ENCODE data around the gene CTSO. TPM values are rescaled to one million over a fixed set of nuclear protein-coding genes. Genes with fewer than 3 reads are reported as not detected.
A peak's percentile ranks its signal among the peaks of the same experiment; 100 is the strongest.

The CTSO gene, protein sequence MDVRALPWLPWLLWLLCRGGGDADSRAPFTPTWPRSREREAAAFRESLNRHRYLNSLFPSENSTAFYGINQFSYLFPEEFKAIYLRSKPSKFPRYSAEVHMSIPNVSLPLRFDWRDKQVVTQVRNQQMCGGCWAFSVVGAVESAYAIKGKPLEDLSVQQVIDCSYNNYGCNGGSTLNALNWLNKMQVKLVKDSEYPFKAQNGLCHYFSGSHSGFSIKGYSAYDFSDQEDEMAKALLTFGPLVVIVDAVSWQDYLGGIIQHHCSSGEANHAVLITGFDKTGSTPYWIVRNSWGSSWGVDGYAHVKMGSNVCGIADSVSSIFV
- 1 to 10 TPM in 1 of 2 donors, under 1 TPM in 1; 0.77 to 2.6 TPM for total RNA-seq

DNA sequence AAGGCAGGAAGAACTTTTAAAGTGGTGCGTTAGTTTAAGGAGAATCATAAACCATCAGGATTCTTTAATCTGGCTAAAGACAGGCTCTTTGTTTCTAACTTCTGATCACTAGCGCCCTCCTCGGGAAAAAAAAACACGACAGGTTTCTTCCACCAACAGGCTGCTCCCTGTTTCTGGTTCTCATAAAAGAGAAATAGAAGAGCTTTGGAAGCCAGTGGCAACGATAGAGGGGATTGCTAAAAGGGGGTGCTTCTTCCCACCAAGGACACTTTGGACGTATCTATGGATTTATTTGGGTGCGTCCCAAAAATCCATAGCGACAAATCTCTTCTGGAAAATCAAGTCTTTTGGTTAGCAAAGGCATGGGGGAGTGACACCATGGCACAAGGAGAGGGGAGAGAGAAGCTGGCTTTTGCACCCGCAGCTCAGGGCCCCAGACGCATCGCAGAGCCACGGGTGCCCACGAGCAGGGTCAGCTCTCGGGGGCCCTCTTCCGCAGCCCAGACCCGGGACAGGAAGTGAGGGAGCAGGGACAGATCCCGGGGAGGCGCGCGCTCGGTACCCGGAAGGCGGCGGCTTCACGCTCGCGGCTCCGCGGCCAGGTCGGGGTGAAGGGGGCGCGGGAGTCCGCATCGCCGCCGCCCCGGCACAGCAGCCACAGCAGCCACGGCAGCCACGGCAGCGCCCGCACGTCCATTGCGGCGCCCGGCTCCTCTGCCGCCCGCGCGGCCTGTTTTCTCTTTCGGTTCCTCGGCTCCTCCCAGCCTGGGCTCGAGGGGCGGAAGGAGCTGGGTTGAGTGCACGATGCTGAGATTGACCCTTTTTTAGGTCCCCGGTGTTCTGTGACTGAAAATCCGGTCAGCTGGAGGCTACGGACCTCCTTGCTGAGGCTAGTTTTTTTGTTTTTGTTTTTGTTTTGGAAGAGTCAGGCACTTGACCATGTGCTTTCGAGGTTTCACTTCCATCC lies at the start of gene CTSO:
CTSO (minus strand) TSS at position 716 of the 967 bp plus-strand sequence; CDS start at position 697, 19 bp downstream.
- DNase-seq (ENCODE audit: low spot score in 2 of 2) (peak; percentile 65 to 77), ATAC-seq (peak; percentile 93 to 95)
- H3K27ac Mint-ChIP-seq, result peak within 1 kb of the TSS; percentile 98 to 100
- H3K9me3 Mint-ChIP-seq, result no peaks in the 10 kb centered on the region
- peaks cover 5% of the 10 kb centered on the region in 2 donors for H3K36me3 Mint-ChIP-seq

DNA sequence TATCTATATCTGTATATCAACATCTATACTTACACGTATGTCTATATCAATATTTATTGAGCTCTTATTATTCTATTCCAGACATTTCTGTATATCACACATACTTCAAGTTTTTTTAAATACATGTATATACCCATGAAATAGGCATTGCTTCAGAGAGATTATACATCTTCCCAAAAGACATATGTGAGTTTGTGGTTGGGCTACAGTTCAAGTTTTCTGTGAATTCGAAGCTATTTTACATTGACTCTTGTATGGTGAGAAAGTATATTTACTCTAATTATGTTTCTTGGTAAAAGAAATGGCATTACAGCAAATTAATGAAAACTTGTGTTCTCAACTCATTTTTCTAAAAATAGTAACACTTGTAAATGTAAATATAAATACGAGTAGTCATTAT lies 46.8 kb upstream of the CTSO start:
- ATAC-seq (no peak), DNase-seq (ENCODE audit: low spot score in 2 of 2) (no peak)
- H3K36me3 Mint-ChIP-seq, result peaks cover 4 to 5% of the 10 kb centered on the region in 2 donors
- H3K27ac Mint-ChIP-seq, result no peak overlapping the region
- peaks cover 7 to 11% of the 10 kb centered on the region in 2 donors for H3K9me3 Mint-ChIP-seq

DNA sequence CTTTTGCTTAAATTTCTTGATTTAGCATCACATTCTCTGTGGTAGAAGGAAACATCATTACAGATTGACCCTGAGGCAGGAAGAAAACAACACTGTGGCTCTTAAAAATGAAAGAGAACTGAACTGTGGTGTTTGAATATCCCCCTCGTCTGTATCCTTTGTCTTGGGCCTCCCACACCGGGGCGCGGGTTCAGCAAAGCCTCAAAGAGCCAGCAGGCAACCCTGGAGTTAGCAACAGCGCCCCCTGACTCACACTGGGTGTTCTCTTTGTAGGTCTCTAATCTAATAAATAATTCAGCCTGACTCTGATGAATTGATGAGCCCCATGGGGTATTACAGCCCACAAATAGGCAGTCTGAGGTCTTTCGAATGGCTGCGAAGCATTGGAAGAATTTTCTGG lies 46.1 kb upstream of the CTSO start:
- ATAC-seq (no peak), DNase-seq (ENCODE audit: low spot score in 2 of 2) (no peak)
- Mint-ChIP-seq H3K27ac (no peak overlapping the region), H3K36me3 (peaks cover 4 to 5% of the 10 kb centered on the region in 2 donors), H3K9me3 (peaks cover 7 to 11% of the 10 kb centered on the region in 2 donors)

DNA sequence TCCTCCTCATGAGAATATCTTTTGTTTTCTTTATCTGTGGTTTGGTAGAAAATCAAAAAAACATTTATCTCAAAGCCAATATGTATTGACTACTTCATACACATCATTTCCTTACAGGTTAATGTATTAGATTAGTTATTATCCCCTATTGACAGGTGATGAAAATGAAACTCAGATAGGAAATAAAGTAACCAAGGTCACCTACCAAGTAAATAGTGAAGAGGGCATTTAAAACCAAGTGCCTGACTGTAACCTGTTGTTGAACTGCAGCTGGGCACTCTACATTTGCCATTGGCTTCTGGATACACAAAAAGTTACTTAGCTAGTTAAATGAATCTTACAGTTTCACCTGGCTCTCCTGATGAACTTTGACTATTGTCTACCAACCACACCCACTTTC lies 41.4 kb upstream of the CTSO start:
- H3K27ac Mint-ChIP-seq, result no peak overlapping the region
- no peak for DNase-seq (ENCODE audit: low spot score in 2 of 2)
- no peaks in the 10 kb centered on the region for H3K36me3 Mint-ChIP-seq
- ATAC-seq, result no peak
- no peaks in the 10 kb centered on the region for H3K9me3 Mint-ChIP-seq

DNA sequence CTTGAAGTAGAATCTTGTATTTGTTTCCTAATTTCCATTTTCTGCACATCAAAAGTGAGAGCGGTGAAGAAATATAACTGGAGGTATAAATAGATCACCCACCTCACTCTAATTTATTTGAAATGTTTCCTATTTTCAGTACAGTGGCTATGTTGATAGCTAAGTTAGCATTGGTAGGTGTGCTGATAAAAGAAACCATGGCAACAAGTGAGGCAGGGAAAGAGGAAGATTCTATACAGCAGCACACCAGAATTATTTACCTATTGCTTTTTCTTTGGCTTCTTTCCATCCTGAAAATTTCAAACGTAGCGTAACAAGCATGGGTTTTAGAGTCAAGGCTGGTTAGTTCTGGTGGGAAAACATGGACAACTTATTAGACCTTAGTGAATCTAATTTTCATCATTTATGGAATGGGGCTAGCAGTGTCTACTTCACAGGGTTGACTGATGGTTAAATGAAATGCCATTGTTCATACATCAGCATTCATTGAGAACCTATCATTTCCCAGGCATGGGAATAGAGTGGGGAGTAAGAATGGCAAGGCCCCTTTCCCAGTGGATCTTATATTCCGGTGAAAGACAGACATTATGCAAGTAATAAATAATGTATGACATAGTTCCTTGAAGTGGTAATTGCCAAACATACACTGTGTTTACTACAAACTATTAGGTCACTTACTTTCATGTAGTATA lies 30.6 kb upstream of the CTSO start:
- Mint-ChIP-seq H3K9me3 (peaks cover 4 to 9% of the 10 kb centered on the region in 2 donors), H3K36me3 (peaks cover 0 to 8% of the 10 kb centered on the region in 2 donors), H3K27ac (no peak overlapping the region)
- DNase-seq (ENCODE audit: low spot score in 2 of 2), result no peak
- ATAC-seq, result no peak

DNA sequence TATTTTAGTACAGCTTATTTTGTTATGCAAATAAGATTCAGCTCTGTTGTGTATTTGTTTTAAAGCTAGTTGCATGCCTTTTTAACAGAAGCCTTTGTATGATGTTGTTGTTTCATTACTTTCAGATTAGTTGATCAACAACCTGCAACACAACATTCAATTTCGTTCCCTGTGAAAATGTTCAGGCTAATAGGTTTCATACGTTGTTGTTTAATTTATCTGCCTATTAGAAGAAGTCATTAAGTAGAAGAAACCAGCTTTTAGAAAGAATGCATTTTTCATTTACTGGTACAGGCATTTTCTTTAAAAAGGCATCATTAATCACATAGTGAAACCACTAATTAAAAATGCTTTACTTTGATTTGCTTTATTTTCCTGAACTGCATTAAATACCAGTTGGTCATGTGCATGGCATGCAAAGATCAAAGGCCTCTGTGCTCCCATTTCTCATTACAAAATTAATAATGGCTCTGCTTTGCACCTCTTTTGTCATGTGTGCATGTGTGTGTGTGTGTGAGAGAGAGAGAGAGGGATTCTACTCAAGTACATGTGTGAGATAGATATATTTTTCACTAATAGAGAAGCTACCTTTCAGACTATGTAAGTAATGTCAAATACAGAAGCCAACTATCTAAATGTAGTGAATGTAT lies 29.2 kb upstream of the CTSO start:
- no peak overlapping the region for H3K27ac Mint-ChIP-seq
- H3K36me3 Mint-ChIP-seq, result peaks cover 0 to 8% of the 10 kb centered on the region in 2 donors
- ATAC-seq, result no peak
- no peak for DNase-seq (ENCODE audit: low spot score in 2 of 2)
- peaks cover 4 to 11% of the 10 kb centered on the region in 2 donors for H3K9me3 Mint-ChIP-seq

DNA sequence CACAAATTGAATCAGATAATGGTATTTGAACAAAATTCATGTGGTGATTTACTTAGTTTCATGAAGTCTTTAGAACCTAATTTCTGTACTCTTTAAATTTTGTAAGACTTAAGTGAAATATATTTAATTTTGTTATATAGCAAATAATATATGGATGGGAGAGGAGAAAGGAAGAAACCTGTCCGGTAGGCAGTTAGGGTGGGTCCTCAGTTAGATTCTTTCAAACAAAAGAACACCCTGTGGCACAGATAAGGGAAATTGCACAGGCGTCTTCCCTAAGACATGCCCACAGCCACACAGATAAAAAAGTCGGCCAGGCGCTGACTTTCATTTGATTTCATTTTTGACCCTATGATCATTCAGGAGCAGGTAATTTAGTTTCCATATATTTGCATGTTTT lies 25.1 kb upstream of the CTSO start:
- DNase-seq (ENCODE audit: low spot score in 2 of 2) (no peak), ATAC-seq (no peak)
- H3K9me3 Mint-ChIP-seq, result peaks cover 4 to 11% of the 10 kb centered on the region in 2 donors
- peaks cover 0 to 8% of the 10 kb centered on the region in 2 donors for H3K36me3 Mint-ChIP-seq
- no peak overlapping the region for H3K27ac Mint-ChIP-seq

DNA sequence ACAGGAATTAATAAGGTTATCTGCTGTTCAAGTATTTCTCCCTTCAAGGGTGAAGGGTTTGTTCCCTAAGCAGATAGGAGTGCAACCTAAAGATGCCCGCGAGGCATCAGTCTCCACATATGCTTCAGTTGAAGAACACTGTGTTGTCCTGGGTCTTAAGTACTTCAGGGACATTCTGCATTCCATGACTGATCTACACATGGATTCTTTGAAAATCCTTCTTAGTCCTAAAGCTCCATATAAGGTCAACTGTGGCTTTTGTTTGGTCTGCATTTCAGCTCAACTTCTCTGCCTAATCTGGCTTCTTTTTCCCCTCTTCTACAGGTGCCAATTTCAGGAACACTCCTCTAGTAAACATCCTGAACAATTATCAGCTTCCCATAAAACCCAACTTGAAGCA lies 21.8 kb upstream of the CTSO start:
- H3K36me3 Mint-ChIP-seq, result peaks cover 0 to 2% of the 10 kb centered on the region in 2 donors
- ATAC-seq, result no peak
- no peak overlapping the region for H3K27ac Mint-ChIP-seq
- H3K9me3 Mint-ChIP-seq, result peaks cover 0 to 5% of the 10 kb centered on the region in 2 donors
- no peak for DNase-seq (ENCODE audit: low spot score in 2 of 2)

DNA sequence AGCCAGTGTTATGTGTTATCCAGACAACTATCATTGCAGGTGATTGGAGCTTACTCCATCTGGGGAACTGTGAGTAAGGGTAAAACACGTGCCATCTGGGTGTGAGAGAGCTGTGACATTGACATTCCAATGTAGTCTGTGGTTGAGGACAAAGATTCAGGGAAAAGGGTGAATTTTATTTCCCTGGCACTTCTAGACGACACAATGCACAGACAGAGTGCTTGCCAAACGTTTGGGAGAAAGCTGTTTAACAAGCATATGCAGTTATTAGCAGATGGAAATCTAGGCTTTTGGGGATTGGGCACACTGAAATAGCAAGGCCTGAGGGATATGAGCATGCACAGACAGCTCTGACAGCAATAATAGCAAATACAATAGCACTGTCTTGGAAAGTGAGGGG lies 21.3 kb upstream of the CTSO start:
- ATAC-seq (no peak), DNase-seq (ENCODE audit: low spot score in 2 of 2) (no peak)
- Mint-ChIP-seq H3K27ac (no peak overlapping the region), H3K36me3 (no peaks in the 10 kb centered on the region), H3K9me3 (peaks cover 0 to 4% of the 10 kb centered on the region in 2 donors)

DNA sequence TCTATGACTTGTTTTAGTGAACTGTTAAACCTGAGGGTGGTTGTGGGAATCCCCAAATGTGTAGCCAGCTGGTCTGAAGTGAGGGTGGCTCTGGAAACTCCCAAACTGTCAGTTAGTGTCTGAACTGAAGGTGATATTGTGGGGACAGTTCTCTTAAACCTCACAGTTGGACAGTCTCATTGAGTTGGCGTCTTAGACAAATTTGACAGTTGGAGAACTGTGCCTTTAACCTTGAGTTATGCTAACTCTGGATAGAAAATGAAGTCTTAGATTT lies 20.7 kb upstream of the CTSO start:
- H3K9me3 Mint-ChIP-seq, result peaks cover 0 to 3% of the 10 kb centered on the region in 2 donors
- DNase-seq (ENCODE audit: low spot score in 2 of 2) (no peak), ATAC-seq (no peak)
- H3K27ac Mint-ChIP-seq, result no peak overlapping the region
- H3K36me3 Mint-ChIP-seq, result no peaks in the 10 kb centered on the region

DNA sequence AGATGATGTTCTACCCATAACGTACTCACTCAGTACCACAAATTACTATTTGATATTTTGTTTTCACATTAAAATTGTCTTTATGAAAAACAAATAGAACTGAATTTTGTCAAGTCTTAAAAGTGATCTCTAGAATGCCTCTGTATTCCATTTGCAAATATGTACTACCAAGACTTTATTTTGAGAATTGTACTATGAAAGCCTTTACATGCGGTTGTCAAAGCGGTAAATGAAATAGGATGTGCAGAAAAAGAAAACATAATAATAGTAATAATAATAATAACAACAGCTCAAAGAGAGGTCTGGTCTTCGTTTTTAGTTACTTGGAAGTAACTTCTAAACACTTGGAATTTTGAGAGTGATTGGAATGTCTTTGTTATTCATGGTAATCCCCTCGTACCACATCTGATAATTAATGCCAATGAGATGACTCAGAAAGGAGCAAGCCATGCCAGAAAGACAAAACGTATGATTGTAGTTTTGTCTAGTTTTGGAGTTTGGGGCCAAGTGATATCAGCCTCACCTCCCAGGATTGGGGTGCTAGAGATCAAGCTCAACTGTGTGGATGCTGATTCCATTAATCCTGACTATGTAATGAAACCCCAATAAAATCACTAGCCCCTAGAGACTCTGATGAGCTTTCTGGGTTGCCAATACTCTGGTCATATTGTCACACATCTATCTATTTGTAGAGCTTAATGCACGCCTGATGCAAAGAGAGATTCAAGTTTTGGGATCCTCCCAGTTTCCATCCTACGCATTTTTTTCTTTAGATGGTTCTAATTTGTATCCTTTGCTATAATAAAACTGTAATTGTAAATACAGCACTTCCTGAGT lies 20.2 kb upstream of the CTSO start:
- DNase-seq (ENCODE audit: low spot score in 2 of 2) (no peak), ATAC-seq (no peak)
- no peak overlapping the region for H3K27ac Mint-ChIP-seq
- H3K9me3 Mint-ChIP-seq, result no peaks in the 10 kb centered on the region
- no peaks in the 10 kb centered on the region for H3K36me3 Mint-ChIP-seq

DNA sequence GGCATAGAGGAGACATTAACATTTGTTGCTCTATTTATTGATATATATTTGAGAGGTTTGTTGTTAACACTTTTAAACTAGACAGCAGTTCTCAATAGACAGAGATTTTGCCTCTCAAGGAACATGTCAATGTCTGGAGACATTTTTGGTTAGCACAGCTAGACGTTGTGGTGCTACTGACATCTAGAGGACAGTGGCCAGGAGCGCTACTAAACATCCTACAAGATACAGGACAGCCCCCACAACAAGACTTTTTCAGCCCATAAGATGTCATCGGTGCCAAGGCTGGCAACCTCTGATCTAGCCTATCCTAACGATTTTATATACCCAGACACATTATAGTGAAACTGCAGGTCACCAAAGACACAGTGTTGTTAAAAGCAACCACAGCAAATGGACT lies 18.4 kb upstream of the CTSO start:
- Mint-ChIP-seq H3K36me3 (no peaks in the 10 kb centered on the region), H3K9me3 (no peaks in the 10 kb centered on the region), H3K27ac (no peak overlapping the region)
- DNase-seq (ENCODE audit: low spot score in 2 of 2) (no peak), ATAC-seq (no peak)

DNA sequence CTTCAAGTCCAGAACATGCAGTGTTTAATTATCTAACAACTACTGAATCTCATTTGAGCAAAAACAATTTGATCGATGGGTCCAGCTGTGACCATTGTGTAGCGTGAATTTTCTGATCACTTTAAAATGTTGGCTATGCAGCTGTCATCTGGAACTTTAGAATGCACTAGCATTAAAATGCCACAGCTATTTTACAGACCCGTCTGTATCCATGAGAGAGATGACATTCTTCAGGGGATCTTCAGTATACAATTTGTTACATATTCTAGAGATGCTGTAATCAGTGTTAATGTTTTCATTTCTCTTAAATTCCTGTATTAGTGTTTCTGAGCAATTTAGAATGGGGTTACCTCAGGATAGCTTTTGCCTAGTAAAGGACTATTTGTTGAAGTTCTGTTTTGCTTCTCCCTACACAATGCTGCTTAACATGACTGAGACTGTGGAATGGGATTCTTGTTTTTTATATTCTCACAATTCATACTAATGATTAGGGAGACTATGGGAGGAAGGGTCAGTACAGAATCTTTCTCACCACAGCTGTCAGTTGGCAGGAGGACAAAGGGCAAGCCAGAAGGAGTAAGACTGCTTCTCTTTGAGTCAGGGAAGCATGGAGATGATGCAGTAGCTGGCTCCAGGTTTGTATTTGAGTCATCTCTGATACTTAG lies 13.2 kb upstream of the CTSO start:
- no peak for DNase-seq (ENCODE audit: low spot score in 2 of 2)
- Mint-ChIP-seq H3K36me3 (no peaks in the 10 kb centered on the region), H3K27ac (no peak overlapping the region), H3K9me3 (no peaks in the 10 kb centered on the region)
- no peak for ATAC-seq

DNA sequence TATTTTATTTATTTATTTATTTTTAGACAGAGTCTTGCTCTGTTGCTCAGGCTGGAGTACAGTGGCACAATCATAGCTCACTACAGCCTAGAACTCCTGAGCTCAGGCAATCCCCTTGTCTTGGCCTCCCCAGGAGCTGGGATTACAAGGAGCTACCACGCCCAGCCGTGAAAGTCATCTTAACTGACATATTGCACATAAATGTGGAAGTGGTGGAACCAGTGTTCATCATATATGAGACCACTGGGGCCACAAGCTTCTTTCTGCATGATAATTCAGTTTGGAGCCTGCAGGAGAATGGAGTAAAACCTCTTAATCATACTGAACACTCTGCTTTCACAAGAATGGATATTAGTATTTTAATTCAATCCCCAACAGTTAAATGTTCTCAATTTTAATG lies 12.5 kb upstream of the CTSO start:
- H3K36me3 Mint-ChIP-seq, result no peaks in the 10 kb centered on the region
- DNase-seq (ENCODE audit: low spot score in 2 of 2), result no peak
- H3K9me3 Mint-ChIP-seq, result no peaks in the 10 kb centered on the region
- H3K27ac Mint-ChIP-seq, result no peak overlapping the region
- no peak for ATAC-seq

DNA sequence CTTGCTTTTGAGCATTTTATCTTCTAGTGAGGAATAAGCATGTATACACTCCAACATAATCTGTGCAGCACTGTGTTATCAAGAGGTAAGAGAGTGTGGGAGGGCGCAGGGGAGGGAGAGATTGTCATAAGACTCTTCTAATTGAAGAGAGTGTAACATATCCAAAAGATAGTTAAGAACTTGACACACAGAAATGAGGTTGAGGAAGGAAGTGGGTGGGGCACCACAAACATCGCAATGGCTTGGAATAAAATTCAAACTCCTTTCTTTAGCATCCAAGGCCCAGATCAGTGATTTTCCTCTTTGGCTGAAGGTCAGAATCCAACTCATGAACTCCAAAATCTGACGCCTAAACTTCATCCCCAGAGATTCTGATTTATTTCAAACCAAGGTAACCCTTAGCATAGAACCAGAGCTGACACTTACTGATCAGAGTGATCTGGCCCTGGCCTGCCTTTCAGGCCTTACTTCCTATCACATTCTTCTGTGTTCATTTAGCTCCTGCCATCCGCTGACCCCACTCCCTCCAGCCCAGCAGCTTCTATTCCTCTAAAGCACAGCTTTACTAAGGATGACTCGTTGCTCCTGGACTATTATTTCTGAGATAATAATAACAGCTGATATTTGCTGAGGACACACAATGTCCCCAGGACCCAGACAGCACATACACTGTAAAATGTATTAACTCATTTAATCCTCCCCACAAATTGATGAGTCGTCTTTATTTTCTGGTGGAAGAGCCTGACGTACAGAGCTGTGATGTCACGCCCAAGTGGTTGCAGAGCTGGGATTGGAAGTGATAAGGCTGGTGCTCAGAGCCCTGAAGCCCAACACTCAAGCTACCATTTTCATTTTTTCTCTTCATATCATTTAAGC lies 10.6 kb upstream of the CTSO start:
- DNase-seq (ENCODE audit: low spot score in 2 of 2), result no peak
- Mint-ChIP-seq H3K27ac (no peak overlapping the region), H3K9me3 (no peaks in the 10 kb centered on the region), H3K36me3 (no peaks in the 10 kb centered on the region)
- ATAC-seq, result no peak

All from activated naive CD4-positive, alpha-beta T cell treated with anti-CD3 and anti-CD28 coated beads, Interleukin-2, amount 50 U/mL, for 72 hours (primary cell).